Suprapubic skin (tissue), 4 donors: Measurements from ENCODE around the gene CYP2A7. TPM values are rescaled to one million over a fixed set of nuclear protein-coding genes. Genes with fewer than 3 reads are reported as not detected.
"Not testable (repeated sequence)": the region's sequence is repeated elsewhere in the genome, so short reads cannot be mapped to it uniquely, and the experiment has no call there.

Experiments
- DNase-seq, 2 donors: peaks; one replicate each; pipeline ENCODE4 v3.0.0-alpha.2; 2019; ENCODE audit warnings: low spot score in 2 of 2
- H3K27ac ChIP-seq: fragments of 200-600 bp; sonication (generic); one replicate; pipeline ENCODE4 v1.5.1; 2019
- H3K27me3 ChIP-seq: fragments of 200-600 bp; sonication (generic); one replicate; pipeline ENCODE4 v1.5.1; 2019
- H3K36me3 ChIP-seq: fragments of 200-600 bp; sonication (generic); one replicate; pipeline ENCODE4 v1.5.1; 2019
- H3K4me1 ChIP-seq: fragments of 200-600 bp; sonication (generic); one replicate; pipeline ENCODE4 v1.5.1; 2019
- H3K4me3 ChIP-seq: fragments of 200-600 bp; sonication (generic); one replicate; pipeline ENCODE4 v1.5.1; 2019; ENCODE audit warnings: mild to moderate bottlenecking
- H3K9me3 ChIP-seq: fragments of 200-600 bp; sonication (generic); one replicate; pipeline ENCODE4 v1.5.1; 2019
- EP300 ChIP-seq: sonication (generic); formaldehyde crosslinking; IDR thresholded peaks from one replicate; pipeline ENCODE4 v1.6.1; 2017; ENCODE audit warnings: antibody characterized with exemption
- POLR2A ChIP-seq, 2 donors: fragments of 450-650 bp; IDR thresholded peaks; one replicate each; pipeline ENCODE4 v1.6.1; 2017; ENCODE audit warnings: antibody characterized with exemption in 2 of 2, mild to moderate bottlenecking in 2 of 2, moderate library complexity in 2 of 2
- POLR2AphosphoS5 ChIP-seq, 3 donors: sonication (generic); formaldehyde crosslinking; IDR thresholded peaks; one replicate each; pipeline ENCODE4 v1.6.1; 2017; ENCODE audit warnings: antibody characterized with exemption in 3 of 3
- WGBS: methylation state at CpG from one replicate; pipeline ENCODE4 v1.1.5; 2018; 5-methylcytosine and 5-hydroxymethylcytosine counted together
- total RNA-seq, 4 donors: library from RNA; depleted of rRNA; stranded (reverse); fragments of >200 nt; gene quantifications; one replicate each; pipeline ENCODE4 v1.1.0, GENCODE V29; 2016
- TF ChIP-seq, protein P1 (sequence below), 2 donors: fragments of 200-600 bp in 1 of 2; fragments of 450-650 bp in 1 of 2; sonication (generic) in 1 of 2; IDR thresholded peaks; one replicate each; pipeline ENCODE4 v1.5.1; 2016 to 2019; ENCODE audit warnings: antibody characterized with exemption in 2 of 2, mild to moderate bottlenecking in 1 of 2, moderate library complexity in 1 of 2

The CYP2A7 gene
- total RNA-seq, 4 donors from 2014 or later, result not detected

- H3K4me1 ChIP-seq, result no peaks in the 10 kb centered on the region
- H3K4me3 ChIP-seq, result no peak overlapping the region
- DNase-seq, result no peak
- TF ChIP-seq POLR2A (IDR thresholded peaks at IDR 0.05) (no peak), POLR2AphosphoS5 (IDR thresholded peaks at IDR 0.05) (no peak), EP300 (no peak)
- TF ChIP-seq, protein P1, sequence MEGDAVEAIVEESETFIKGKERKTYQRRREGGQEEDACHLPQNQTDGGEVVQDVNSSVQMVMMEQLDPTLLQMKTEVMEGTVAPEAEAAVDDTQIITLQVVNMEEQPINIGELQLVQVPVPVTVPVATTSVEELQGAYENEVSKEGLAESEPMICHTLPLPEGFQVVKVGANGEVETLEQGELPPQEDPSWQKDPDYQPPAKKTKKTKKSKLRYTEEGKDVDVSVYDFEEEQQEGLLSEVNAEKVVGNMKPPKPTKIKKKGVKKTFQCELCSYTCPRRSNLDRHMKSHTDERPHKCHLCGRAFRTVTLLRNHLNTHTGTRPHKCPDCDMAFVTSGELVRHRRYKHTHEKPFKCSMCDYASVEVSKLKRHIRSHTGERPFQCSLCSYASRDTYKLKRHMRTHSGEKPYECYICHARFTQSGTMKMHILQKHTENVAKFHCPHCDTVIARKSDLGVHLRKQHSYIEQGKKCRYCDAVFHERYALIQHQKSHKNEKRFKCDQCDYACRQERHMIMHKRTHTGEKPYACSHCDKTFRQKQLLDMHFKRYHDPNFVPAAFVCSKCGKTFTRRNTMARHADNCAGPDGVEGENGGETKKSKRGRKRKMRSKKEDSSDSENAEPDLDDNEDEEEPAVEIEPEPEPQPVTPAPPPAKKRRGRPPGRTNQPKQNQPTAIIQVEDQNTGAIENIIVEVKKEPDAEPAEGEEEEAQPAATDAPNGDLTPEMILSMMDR (IDR thresholded peaks at IDR 0.05), result no peak
- no peak overlapping the region for H3K27ac ChIP-seq
- 92% methylated on average over 5 of the region's 5 CpGs for WGBS
- no peaks in the 10 kb centered on the region for H3K9me3 ChIP-seq
- no peaks in the 10 kb centered on the region for H3K27me3 ChIP-seq
- H3K36me3 ChIP-seq, result no peaks in the 10 kb centered on the region
These were observed 14.4 kb upstream of the CYP2A7 start for GRCh38 chr19:40896418-40896796.

DNA sequence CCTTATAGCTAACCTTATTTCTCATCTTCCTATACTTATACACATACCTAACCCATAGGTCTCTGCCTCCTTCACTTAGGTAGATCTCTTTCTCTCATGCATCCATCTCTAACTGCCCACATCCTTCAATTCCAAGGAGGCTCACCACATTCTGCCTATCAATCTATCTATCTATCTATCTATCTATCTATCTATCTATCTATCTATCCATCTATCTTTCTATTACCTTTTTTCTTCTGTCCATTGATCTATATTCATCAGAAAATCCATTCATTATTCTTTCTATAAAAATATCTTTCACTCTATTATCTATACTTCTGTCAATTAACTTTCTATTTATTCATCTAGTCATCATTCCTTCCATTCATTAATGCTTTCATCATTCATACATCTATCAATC, 11.1 kb upstream of the CYP2A7 start:
- Histone ChIP-seq H3K9me3 (no peaks in the 10 kb centered on the region), H3K27me3 (no peaks in the 10 kb centered on the region), H3K27ac (no peak overlapping the region), H3K4me1 (no peaks in the 10 kb centered on the region), H3K4me3 (no peak overlapping the region), H3K36me3 (no peaks in the 10 kb centered on the region)
- TF ChIP-seq, protein P1 (IDR thresholded peaks at IDR 0.05), result no peak
- TF ChIP-seq EP300, result no peak
- TF ChIP-seq POLR2AphosphoS5 (IDR thresholded peaks at IDR 0.05), result no peak
- TF ChIP-seq POLR2A (IDR thresholded peaks at IDR 0.05), result no peak
- no peak for DNase-seq

- Histone ChIP-seq H3K4me1 (no peaks in the 10 kb centered on the region), H3K4me3 (no peak overlapping the region), H3K27ac (no peak overlapping the region), H3K9me3 (no peaks in the 10 kb centered on the region), H3K36me3 (no peaks in the 10 kb centered on the region), H3K27me3 (no peaks in the 10 kb centered on the region)
- DNase-seq, result no peak
- TF ChIP-seq EP300, result no peak
- 48% methylated on average over 3 of the region's 3 CpGs for WGBS
These were observed 7.3 kb upstream of the CYP2A7 start for GRCh38 chr19:40889366-40889765.

DNA sequence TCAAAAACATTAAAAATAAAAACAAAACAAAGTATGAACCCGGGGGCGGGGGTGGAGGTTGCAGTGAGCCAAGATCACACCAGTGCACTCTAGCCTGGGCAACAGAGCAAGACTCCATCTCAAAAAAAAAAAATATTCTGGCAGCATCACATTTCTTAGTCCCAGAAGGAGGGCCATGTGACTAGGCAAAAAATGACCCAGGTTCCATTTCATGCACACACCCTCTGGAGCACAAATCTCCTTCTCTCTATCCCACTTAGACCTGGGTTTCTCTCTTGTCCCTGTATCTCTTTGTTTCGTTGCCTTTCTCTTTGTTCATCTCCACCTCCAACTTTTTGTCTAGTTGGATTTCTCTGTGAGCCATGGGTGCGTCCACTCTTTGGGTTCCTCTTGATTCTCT, 6.2 kb upstream of the CYP2A7 start:
- Histone ChIP-seq H3K36me3 (no peaks in the 10 kb centered on the region), H3K4me1 (no peaks in the 10 kb centered on the region), H3K27ac (no peak overlapping the region), H3K27me3 (no peaks in the 10 kb centered on the region), H3K4me3 (no peak overlapping the region), H3K9me3 (no peaks in the 10 kb centered on the region)
- DNase-seq, result no peak
- no peak for TF ChIP-seq POLR2A (IDR thresholded peaks at IDR 0.05)
- no peak for TF ChIP-seq EP300
- WGBS, result 89% methylated on average over 4 of the region's 4 CpGs

GRCh38 chr19:40884187-40884931, 2.3 kb upstream of the CYP2A7 start:
- not testable (repeated sequence) for H3K4me1 ChIP-seq, DNase-seq, H3K36me3 ChIP-seq, H3K9me3 ChIP-seq, H3K27me3 ChIP-seq, H3K4me3 ChIP-seq, H3K27ac ChIP-seq
- no CpG with 5 or more reads among the region's 1 CpG for WGBS

DNA sequence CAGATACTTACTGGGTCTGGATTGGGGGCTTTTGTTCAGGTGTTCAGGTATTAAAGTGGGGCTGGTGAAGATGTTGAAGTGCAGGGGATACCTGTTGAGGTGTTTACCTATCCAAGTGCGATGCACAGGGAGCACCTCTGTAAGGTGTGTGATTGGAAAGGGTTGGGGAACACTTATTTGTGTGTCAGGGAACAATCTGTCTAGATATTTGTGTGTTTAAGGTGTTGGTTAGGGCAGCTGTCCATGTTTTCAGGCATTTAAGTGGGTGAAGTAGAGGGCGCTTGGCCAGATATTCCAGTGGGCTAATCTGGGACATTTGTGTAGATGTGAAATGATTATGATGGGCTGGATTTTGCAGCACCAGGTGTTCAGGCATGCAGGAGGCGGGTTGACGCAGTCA, 2.7 kb downstream of the CYP2A7 start:
- not testable (repeated sequence) for H3K36me3 ChIP-seq, H3K27ac ChIP-seq, H3K9me3 ChIP-seq, DNase-seq, H3K4me3 ChIP-seq, H3K4me1 ChIP-seq
- 69% methylated on average over 3 of the region's 4 CpGs for WGBS
- peaks cover 16% of the 10 kb centered on the region for H3K27me3 ChIP-seq

DNA sequence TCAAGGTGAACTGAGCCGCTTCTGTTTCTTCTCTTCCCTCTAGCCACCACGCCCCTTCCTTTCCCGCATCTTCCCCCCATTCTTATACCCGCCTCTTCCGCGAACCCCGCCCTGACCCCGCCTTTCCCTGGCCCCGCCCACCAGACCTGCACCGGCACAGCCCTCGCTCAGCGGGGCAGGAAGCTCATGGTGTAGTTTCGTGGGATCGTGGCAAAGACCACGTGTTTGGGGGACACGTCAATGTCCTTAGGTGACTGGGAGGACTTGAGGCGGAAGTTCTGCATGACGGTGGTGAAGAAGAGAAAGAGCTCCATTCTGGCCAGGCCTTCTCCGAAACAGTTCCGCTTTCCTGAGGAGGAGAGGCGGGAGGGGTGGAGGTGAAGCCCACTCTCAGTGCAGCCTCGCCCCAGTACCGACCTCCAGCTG, 6.5 kb downstream of the CYP2A7 start:
- peaks cover 14% of the 10 kb centered on the region for H3K27me3 ChIP-seq
- not testable (repeated sequence) for H3K4me3 ChIP-seq, H3K27ac ChIP-seq, H3K4me1 ChIP-seq, H3K36me3 ChIP-seq, H3K9me3 ChIP-seq
- peak; percentile 80 to 84 for DNase-seq
- 2% methylated on average over 15 of the region's 23 CpGs for WGBS

GRCh38 chr19:40874874-40875273, 7.2 kb downstream of the CYP2A7 start:
- DNase-seq, H3K36me3 ChIP-seq, H3K27me3 ChIP-seq, H3K27ac ChIP-seq, H3K4me3 ChIP-seq, H3K9me3 ChIP-seq, H3K4me1 ChIP-seq: not testable (repeated sequence)
- WGBS, result no CpG with 5 or more reads among the region's 4 CpGs

GRCh38 chr19:40873873-40874272, 8.2 kb downstream of the CYP2A7 start:
- DNase-seq, H3K36me3 ChIP-seq, H3K4me3 ChIP-seq, H3K4me1 ChIP-seq, H3K27ac ChIP-seq, H3K9me3 ChIP-seq, H3K27me3 ChIP-seq: not testable (repeated sequence)
- WGBS, result 87% methylated on average over 2 of the region's 2 CpGs
